ENCODE data around the gene SHC3.

GRCh38 chr9:88974641-88975040 lies 204.0 kb downstream of the SHC3 start:
- no peak for TF ChIP-seq EZH2phosphoT487 (IDR thresholded peaks at IDR 0.05; ENCODE audit: borderline replicate concordance)
- no peak for TF ChIP-seq CTCF (IDR thresholded peaks at IDR 0.05 in 2 of 3, conservative IDR thresholded peaks at IDR 0.05 in 1 of 3; ENCODE audit: borderline replicate concordance in 1 of 3, insufficient read depth in 1 of 3, low read depth in 2 of 3, low read length in 2 of 3)
- TF ChIP-seq POLR2A (IDR thresholded peaks at IDR 0.05; ENCODE audit: borderline replicate concordance, extremely low read depth, insufficient read depth, insufficient read length): no peak
- TF ChIP-seq EZH2 (IDR thresholded peaks at IDR 0.05): no peak
- no peak for TF ChIP-seq SIN3A (IDR thresholded peaks at IDR 0.05; ENCODE audit: low read depth)
- TF ChIP-seq YY1 (IDR thresholded peaks at IDR 0.05; ENCODE audit: extremely low read depth, insufficient replicate concordance, low read depth, low read length): no peak
- TF ChIP-seq, protein P1, sequence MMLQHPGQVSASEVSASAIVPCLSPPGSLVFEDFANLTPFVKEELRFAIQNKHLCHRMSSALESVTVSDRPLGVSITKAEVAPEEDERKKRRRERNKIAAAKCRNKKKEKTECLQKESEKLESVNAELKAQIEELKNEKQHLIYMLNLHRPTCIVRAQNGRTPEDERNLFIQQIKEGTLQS (IDR thresholded peaks at IDR 0.05): no peak
- no peak for TF ChIP-seq RAD21 (IDR thresholded peaks at IDR 0.05; ENCODE audit: low read depth)
- no peak for TF ChIP-seq FOSL1 (IDR thresholded peaks at IDR 0.05; ENCODE audit: low read depth)
- no peak for TF ChIP-seq TCF7L2 (IDR thresholded peaks at IDR 0.05; ENCODE audit: borderline replicate concordance, extremely low read depth, insufficient read depth, insufficient read length)
- TF ChIP-seq MAX (IDR thresholded peaks at IDR 0.05): no peak

Data from HCT116 (cell line).